GM19025 (cell line): Measurements from ENCODE around the gene PTPRA.
"Not testable (repeated sequence)": the region's sequence is repeated elsewhere in the genome, so short reads cannot be mapped to it uniquely, and the experiment has no call there.

ENCODE experiments used
- ATAC-seq: cut with Tn5 transposase; IDR thresholded peaks from one replicate; pipeline ENCODE4 v1.9.1; 2021; ENCODE audit warnings: mild to moderate bottlenecking, low read depth, moderate library complexity; ENCODE audit not compliant: unreplicated experiment

PTPRA gene

GRCh38 chr20:3070725-3071124 is 197.4 kb downstream of the PTPRA start:
- no peak for ATAC-seq

GRCh38 chr20:3071266-3071609 is 198.0 kb downstream of the PTPRA start:
- no peak for ATAC-seq

GRCh38 chr20:3071610-3072529 is 198.6 kb downstream of the PTPRA start, which contains the start of gene OXT:
TSS of gene OXT (plus strand) at chr20:3071620. CDS start at chr20:3071656, 36 bp downstream.
- no peak for ATAC-seq

GRCh38 chr20:3072530-3073250 is 199.4 kb downstream of the PTPRA start:
- ATAC-seq: no peak

GRCh38 chr20:3073251-3073643 is 200.0 kb downstream of the PTPRA start:
- not testable (repeated sequence) for ATAC-seq

- ATAC-seq: no peak
These were observed 201.5 kb downstream of the PTPRA start for GRCh38 chr20:3074812-3075211.

- ATAC-seq: not testable (repeated sequence)
These were observed 202.0 kb downstream of the PTPRA start for GRCh38 chr20:3075315-3075714.

- no peak for ATAC-seq
These were observed 204.4 kb downstream of the PTPRA start for GRCh38 chr20:3077618-3078134.

- ATAC-seq: no peak
These were observed 207.7 kb downstream of the PTPRA start for GRCh38 chr20:3080939-3081388.

GRCh38 chr20:3081641-3082040 is 208.4 kb downstream of the PTPRA start:
- no peak for ATAC-seq

- ATAC-seq: no peak
These were observed 209.1 kb downstream of the PTPRA start for GRCh38 chr20:3082306-3082951.

- ATAC-seq: no peak
These were observed 210.0 kb downstream of the PTPRA start for GRCh38 chr20:3082955-3083952.

- no peak for ATAC-seq
These were observed 211.2 kb downstream of the PTPRA start, which contains the start of gene AVP for GRCh38 chr20:3084283-3084985. TSS of gene AVP (minus strand) at chr20:3084724. CDS start at chr20:3084674, 50 bp downstream.

- no peak for ATAC-seq
These were observed 211.7 kb downstream of the PTPRA start for GRCh38 chr20:3084986-3085360.

- no peak for ATAC-seq
These were observed 212.3 kb downstream of the PTPRA start for GRCh38 chr20:3085571-3086072.

GRCh38 chr20:3088031-3088430 is 214.8 kb downstream of the PTPRA start:
- ATAC-seq: no peak
